ENCODE results near the gene KCNA10. TPM values are rescaled to one million over a fixed set of nuclear protein-coding genes. Genes with fewer than 3 reads are reported as not detected.

Gene KCNA10
- total RNA-seq, 1 donor from 2014 or later: not detected

- H3K4me3 ChIP-seq (ENCODE audit: insufficient read depth, low read depth, low read length): no peak overlapping the region
- no peak overlapping the region for H3K27ac Mint-ChIP-seq (ENCODE audit: unreplicated experiment)
- no peak for FAIRE-seq
- H3K4me1 Mint-ChIP-seq (ENCODE audit: low read depth, unreplicated experiment): no peaks in the 10 kb centered on the region
- no peak overlapping the region for H3K27ac ChIP-seq (ENCODE audit: low read depth, low read length)
- no peaks in the 10 kb centered on the region for H3K4me1 ChIP-seq (ENCODE audit: insufficient read depth, low read length)
- H3K4me2 ChIP-seq (ENCODE audit: low read length): no peak overlapping the region
- H3K9me3 ChIP-seq (ENCODE audit: insufficient read depth, low read depth, low read length): no peaks in the 10 kb centered on the region
- no peak for DNase-seq (ENCODE audit: low read depth)
- TF ChIP-seq, protein P1, sequence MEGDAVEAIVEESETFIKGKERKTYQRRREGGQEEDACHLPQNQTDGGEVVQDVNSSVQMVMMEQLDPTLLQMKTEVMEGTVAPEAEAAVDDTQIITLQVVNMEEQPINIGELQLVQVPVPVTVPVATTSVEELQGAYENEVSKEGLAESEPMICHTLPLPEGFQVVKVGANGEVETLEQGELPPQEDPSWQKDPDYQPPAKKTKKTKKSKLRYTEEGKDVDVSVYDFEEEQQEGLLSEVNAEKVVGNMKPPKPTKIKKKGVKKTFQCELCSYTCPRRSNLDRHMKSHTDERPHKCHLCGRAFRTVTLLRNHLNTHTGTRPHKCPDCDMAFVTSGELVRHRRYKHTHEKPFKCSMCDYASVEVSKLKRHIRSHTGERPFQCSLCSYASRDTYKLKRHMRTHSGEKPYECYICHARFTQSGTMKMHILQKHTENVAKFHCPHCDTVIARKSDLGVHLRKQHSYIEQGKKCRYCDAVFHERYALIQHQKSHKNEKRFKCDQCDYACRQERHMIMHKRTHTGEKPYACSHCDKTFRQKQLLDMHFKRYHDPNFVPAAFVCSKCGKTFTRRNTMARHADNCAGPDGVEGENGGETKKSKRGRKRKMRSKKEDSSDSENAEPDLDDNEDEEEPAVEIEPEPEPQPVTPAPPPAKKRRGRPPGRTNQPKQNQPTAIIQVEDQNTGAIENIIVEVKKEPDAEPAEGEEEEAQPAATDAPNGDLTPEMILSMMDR (IDR thresholded peaks at IDR 0.05; ENCODE audit: insufficient read depth, low read depth, low read length): no peak
- no peak for TF ChIP-seq EZH2 (IDR thresholded peaks at IDR 0.05; ENCODE audit: insufficient read depth, low read length)
- H2AFZ ChIP-seq (ENCODE audit: low read depth, low read length): no peak overlapping the region
- H3K9me3 Mint-ChIP-seq (ENCODE audit: unreplicated experiment): no peaks in the 10 kb centered on the region
- no peaks in the 10 kb centered on the region for H3K36me3 Mint-ChIP-seq (ENCODE audit: low read depth, unreplicated experiment)
- no peak overlapping the region for H3K9ac ChIP-seq (ENCODE audit: low read length)
- no peaks in the 10 kb centered on the region for H4K20me1 ChIP-seq (ENCODE audit: insufficient read depth, low read length)
- peaks cover 58% of the 10 kb centered on the region for H3K27me3 Mint-ChIP-seq (ENCODE audit: low read depth, unreplicated experiment)
- H3K79me2 ChIP-seq (ENCODE audit: insufficient read depth, low read length): no peaks in the 10 kb centered on the region
- peaks cover 3% of the 10 kb centered on the region for H3K27me3 ChIP-seq (ENCODE audit: insufficient read depth, low read length)
- no peaks in the 10 kb centered on the region for H3K36me3 ChIP-seq (ENCODE audit: insufficient read depth, low read length)
- H3K4me3 Mint-ChIP-seq (ENCODE audit: unreplicated experiment): no peak overlapping the region
Measured at GRCh38 chr1:110547017-110547416, 28.0 kb upstream of the KCNA10 start.

DNA sequence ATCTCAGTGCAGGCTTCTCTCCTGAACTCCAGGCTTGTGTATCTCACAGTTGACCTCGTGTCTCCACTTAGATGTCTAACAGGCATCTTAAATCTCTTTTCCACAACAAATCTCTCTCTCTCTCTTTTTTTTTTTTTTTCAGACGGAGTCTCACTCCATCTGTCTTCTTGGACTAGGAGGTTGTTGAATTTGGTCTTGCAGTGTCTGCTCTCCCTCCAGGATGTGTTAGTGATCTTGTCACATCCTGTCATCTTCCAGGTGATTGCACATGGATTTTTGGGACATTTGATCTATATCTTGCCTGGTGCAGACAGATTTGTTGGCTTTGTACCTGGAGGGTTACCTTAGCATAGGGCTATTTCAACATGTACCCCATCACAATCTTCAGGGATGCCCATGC, 26.5 kb upstream of the KCNA10 start:
- H3K9me3 Mint-ChIP-seq (ENCODE audit: unreplicated experiment): no peaks in the 10 kb centered on the region

GRCh38 chr1:110544753-110545152, 25.8 kb upstream of the KCNA10 start:
- FAIRE-seq (no peak), DNase-seq (ENCODE audit: low read depth) (no peak)
- Histone ChIP-seq H3K36me3 (ENCODE audit: insufficient read depth, low read length) (no peaks in the 10 kb centered on the region), H3K79me2 (ENCODE audit: insufficient read depth, low read length) (no peaks in the 10 kb centered on the region), H3K27me3 (ENCODE audit: insufficient read depth, low read length) (no peaks in the 10 kb centered on the region), H3K9ac (ENCODE audit: low read length) (no peak overlapping the region), H3K4me2 (ENCODE audit: low read length) (no peak overlapping the region), H2AFZ (ENCODE audit: low read depth, low read length) (no peak overlapping the region), H3K4me3 (ENCODE audit: insufficient read depth, low read depth, low read length) (no peak overlapping the region), H4K20me1 (ENCODE audit: insufficient read depth, low read length) (no peaks in the 10 kb centered on the region), H3K4me1 (ENCODE audit: insufficient read depth, low read length) (no peaks in the 10 kb centered on the region), H3K27ac (ENCODE audit: low read depth, low read length) (no peak overlapping the region), H3K9me3 (ENCODE audit: insufficient read depth, low read depth, low read length) (no peaks in the 10 kb centered on the region)
- TF ChIP-seq EZH2 (IDR thresholded peaks at IDR 0.05; ENCODE audit: insufficient read depth, low read length): no peak
- TF ChIP-seq, protein P1 (IDR thresholded peaks at IDR 0.05; ENCODE audit: insufficient read depth, low read depth, low read length): no peak
- Mint-ChIP-seq H3K27me3 (ENCODE audit: low read depth, unreplicated experiment) (peaks cover 51% of the 10 kb centered on the region), H3K27ac (ENCODE audit: unreplicated experiment) (no peak overlapping the region), H3K36me3 (ENCODE audit: low read depth, unreplicated experiment) (no peaks in the 10 kb centered on the region), H3K9me3 (ENCODE audit: unreplicated experiment) (no peaks in the 10 kb centered on the region), H3K4me3 (ENCODE audit: unreplicated experiment) (no peak overlapping the region), H3K4me1 (ENCODE audit: low read depth, unreplicated experiment) (no peaks in the 10 kb centered on the region)

More for the DNA sequence above, 26.5 kb upstream of the KCNA10 start:
- Histone ChIP-seq H2AFZ (ENCODE audit: low read depth, low read length) (no peak overlapping the region), H3K36me3 (ENCODE audit: insufficient read depth, low read length) (no peaks in the 10 kb centered on the region), H3K9ac (ENCODE audit: low read length) (no peak overlapping the region), H3K27me3 (ENCODE audit: insufficient read depth, low read length) (no peaks in the 10 kb centered on the region), H3K4me1 (ENCODE audit: insufficient read depth, low read length) (no peaks in the 10 kb centered on the region), H3K9me3 (ENCODE audit: insufficient read depth, low read depth, low read length) (no peaks in the 10 kb centered on the region), H3K79me2 (ENCODE audit: insufficient read depth, low read length) (no peaks in the 10 kb centered on the region), H3K4me3 (ENCODE audit: insufficient read depth, low read depth, low read length) (no peak overlapping the region), H3K4me2 (ENCODE audit: low read length) (no peak overlapping the region), H3K27ac (ENCODE audit: low read depth, low read length) (no peak overlapping the region), H4K20me1 (ENCODE audit: insufficient read depth, low read length) (no peaks in the 10 kb centered on the region)
- Mint-ChIP-seq H3K4me1 (ENCODE audit: low read depth, unreplicated experiment) (no peaks in the 10 kb centered on the region), H3K27me3 (ENCODE audit: low read depth, unreplicated experiment) (peaks cover 55% of the 10 kb centered on the region), H3K4me3 (ENCODE audit: unreplicated experiment) (no peak overlapping the region), H3K36me3 (ENCODE audit: low read depth, unreplicated experiment) (no peaks in the 10 kb centered on the region), H3K27ac (ENCODE audit: unreplicated experiment) (no peak overlapping the region)
- TF ChIP-seq, protein P1 (IDR thresholded peaks at IDR 0.05; ENCODE audit: insufficient read depth, low read depth, low read length): no peak
- no peak for TF ChIP-seq EZH2 (IDR thresholded peaks at IDR 0.05; ENCODE audit: insufficient read depth, low read length)
- no peak for FAIRE-seq
- DNase-seq (ENCODE audit: low read depth): no peak

Measured in astrocyte (in vitro differentiated cells and primary cell).